HepG2 (cell line): ENCODE measurements around the gene CAMTA1. TPM values are rescaled to one million over a fixed set of nuclear protein-coding genes. Genes with fewer than 3 reads are reported as not detected.

Experiments
- E2F2 ChIP-seq: sonication (generic); formaldehyde crosslinking; IDR thresholded peaks from 2 replicates; pipeline ENCODE4 v1.4.0; 2020; ENCODE audit warnings: missing genetic modification reagents, borderline replicate concordance
- KLF15 ChIP-seq: sonication (generic); formaldehyde crosslinking; IDR thresholded peaks from 2 replicates; pipeline ENCODE4 v1.8.1; 2023; ENCODE audit warnings: borderline replicate concordance, mild to moderate bottlenecking, inconsistent platforms, missing genetic modification reagents, mixed read lengths
- NFKBIZ ChIP-seq: IDR thresholded peaks from 2 replicates; pipeline ENCODE4 v1.6.1; 2018; ENCODE audit warnings: missing genetic modification reagents, missing compliant biosample characterization
- ZBTB44 ChIP-seq: sonication (generic); formaldehyde crosslinking; IDR thresholded peaks from 2 replicates; pipeline ENCODE4 v1.4.0; 2020; ENCODE audit warnings: missing genetic modification reagents
- ZMYM2 ChIP-seq: sonication (generic); formaldehyde crosslinking; IDR thresholded peaks from 2 replicates; pipeline ENCODE4 v1.8.0; 2022; ENCODE audit warnings: mild to moderate bottlenecking, missing genetic modification reagents
- polyA plus RNA-seq, 8 experiments: library from polyadenylated mRNA; depleted of rRNA in 3 of 8; stranded (reverse) in 7 of 8; unstranded in 1 of 8; fragments of >200 nt; fragmentation: Illumina TruSeq in 4 of 8; extraction: Trizol in 4 of 8; gene quantifications; 2 replicates each; pipeline versions ENCODE4 v1.2.1 to v1.2.3, GENCODE V29; 2011 to 2016; ENCODE audit warnings: low read depth in 4 of 8, missing spikeins in 1 of 8, mixed read lengths in 1 of 8; ENCODE audit not compliant: insufficient read depth in 1 of 8
- total RNA-seq, 5 experiments: library from RNA; depleted of rRNA; stranded (reverse); fragments of >200 nt; fragmentation: Illumina TruSeq; extraction: Trizol; gene quantifications; 2 replicates each; pipeline ENCODE4 v1.2.3, GENCODE V29; 2016; ENCODE audit warnings: low read depth in 1 of 5
- TF ChIP-seq, protein P1 (sequence below): sonication (generic); formaldehyde crosslinking; IDR thresholded peaks from 2 replicates; pipeline ENCODE4 v1.4.0; 2020; ENCODE audit warnings: missing genetic modification reagents
- TF ChIP-seq, protein P2 (sequence below): sonication (generic); formaldehyde crosslinking; IDR thresholded peaks from 2 replicates; pipeline ENCODE4 v1.5.0; 2020; ENCODE audit warnings: missing genetic modification reagents
- TF ChIP-seq, protein P3 (sequence below): sonication (generic); formaldehyde crosslinking; IDR thresholded peaks from 2 replicates; pipeline ENCODE4 v1.4.0; 2020; ENCODE audit warnings: missing genetic modification reagents

The CAMTA1 gene
- total and polyA plus RNA-seq, 2 of the 13 experiments (the other 11 are each of a cell fraction or from before 2014, with no cell fraction given), result 25.0 to 36.4 TPM

- TF ChIP-seq, protein P1, sequence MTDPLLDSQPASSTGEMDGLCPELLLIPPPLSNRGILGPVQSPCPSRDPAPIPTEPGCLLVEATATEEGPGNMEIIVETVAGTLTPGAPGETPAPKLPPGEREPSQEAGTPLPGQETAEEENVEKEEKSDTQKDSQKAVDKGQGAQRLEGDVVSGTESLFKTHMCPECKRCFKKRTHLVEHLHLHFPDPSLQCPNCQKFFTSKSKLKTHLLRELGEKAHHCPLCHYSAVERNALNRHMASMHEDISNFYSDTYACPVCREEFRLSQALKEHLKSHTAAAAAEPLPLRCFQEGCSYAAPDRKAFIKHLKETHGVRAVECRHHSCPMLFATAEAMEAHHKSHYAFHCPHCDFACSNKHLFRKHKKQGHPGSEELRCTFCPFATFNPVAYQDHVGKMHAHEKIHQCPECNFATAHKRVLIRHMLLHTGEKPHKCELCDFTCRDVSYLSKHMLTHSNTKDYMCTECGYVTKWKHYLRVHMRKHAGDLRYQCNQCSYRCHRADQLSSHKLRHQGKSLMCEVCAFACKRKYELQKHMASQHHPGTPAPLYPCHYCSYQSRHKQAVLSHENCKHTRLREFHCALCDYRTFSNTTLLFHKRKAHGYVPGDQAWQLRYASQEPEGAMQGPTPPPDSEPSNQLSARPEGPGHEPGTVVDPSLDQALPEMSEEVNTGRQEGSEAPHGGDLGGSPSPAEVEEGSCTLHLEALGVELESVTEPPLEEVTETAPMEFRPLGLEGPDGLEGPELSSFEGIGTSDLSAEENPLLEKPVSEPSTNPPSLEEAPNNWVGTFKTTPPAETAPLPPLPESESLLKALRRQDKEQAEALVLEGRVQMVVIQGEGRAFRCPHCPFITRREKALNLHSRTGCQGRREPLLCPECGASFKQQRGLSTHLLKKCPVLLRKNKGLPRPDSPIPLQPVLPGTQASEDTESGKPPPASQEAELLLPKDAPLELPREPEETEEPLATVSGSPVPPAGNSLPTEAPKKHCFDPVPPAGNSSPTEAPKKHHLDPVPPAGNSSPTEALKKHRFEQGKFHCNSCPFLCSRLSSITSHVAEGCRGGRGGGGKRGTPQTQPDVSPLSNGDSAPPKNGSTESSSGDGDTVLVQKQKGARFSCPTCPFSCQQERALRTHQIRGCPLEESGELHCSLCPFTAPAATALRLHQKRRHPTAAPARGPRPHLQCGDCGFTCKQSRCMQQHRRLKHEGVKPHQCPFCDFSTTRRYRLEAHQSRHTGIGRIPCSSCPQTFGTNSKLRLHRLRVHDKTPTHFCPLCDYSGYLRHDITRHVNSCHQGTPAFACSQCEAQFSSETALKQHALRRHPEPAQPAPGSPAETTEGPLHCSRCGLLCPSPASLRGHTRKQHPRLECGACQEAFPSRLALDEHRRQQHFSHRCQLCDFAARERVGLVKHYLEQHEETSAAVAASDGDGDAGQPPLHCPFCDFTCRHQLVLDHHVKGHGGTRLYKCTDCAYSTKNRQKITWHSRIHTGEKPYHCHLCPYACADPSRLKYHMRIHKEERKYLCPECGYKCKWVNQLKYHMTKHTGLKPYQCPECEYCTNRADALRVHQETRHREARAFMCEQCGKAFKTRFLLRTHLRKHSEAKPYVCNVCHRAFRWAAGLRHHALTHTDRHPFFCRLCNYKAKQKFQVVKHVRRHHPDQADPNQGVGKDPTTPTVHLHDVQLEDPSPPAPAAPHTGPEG, result no peak
- TF ChIP-seq NFKBIZ (CRISPR knock-in tag) (no peak), KLF15 (CRISPR knock-in tag) (no peak), E2F2 (CRISPR knock-in tag) (no peak), ZBTB44 (CRISPR knock-in tag) (no peak), ZMYM2 (CRISPR knock-in tag) (no peak)
- TF ChIP-seq, protein P2, sequence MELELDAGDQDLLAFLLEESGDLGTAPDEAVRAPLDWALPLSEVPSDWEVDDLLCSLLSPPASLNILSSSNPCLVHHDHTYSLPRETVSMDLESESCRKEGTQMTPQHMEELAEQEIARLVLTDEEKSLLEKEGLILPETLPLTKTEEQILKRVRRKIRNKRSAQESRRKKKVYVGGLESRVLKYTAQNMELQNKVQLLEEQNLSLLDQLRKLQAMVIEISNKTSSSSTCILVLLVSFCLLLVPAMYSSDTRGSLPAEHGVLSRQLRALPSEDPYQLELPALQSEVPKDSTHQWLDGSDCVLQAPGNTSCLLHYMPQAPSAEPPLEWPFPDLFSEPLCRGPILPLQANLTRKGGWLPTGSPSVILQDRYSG (CRISPR knock-in tag), result no peak
- TF ChIP-seq, protein P3, sequence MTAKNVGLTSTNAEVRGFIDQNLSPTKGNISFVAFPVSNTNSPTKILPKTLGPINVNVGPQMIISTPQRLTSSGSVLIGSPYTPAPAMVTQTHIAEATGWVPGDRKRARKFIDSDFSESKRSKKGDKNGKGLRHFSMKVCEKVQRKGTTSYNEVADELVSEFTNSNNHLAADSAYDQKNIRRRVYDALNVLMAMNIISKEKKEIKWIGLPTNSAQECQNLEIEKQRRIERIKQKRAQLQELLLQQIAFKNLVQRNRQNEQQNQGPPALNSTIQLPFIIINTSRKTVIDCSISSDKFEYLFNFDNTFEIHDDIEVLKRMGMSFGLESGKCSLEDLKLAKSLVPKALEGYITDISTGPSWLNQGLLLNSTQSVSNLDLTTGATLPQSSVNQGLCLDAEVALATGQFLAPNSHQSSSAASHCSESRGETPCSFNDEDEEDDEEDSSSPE (CRISPR knock-in tag), result no peak
These were observed 499.7 kb downstream of the CAMTA1 start (continued) for GRCh38 chr1:7284839-7285435.
